Dermis microvascular lymphatic vessel endothelial cell (primary cell): ENCODE measurements around the gene CRABP2. TPM values are rescaled to one million over a fixed set of nuclear protein-coding genes. Genes with fewer than 3 reads are reported as not detected.

Experiments
- DNase-seq, 2 donors: peaks; one replicate each; pipeline versions ENCODE4 v3.0.0 to v3.0.0-alpha.2; 2010; ENCODE audit warnings: low read depth in 2 of 2
- total RNA-seq: library from RNA; depleted of rRNA; stranded (reverse); fragments of >200 nt; gene quantifications from 2 replicates; pipeline ENCODE4 v1.2.1, GENCODE V29; 2014

CRABP2 gene
- total RNA-seq, 1 donor from 2014 or later, result not detected

DNA sequence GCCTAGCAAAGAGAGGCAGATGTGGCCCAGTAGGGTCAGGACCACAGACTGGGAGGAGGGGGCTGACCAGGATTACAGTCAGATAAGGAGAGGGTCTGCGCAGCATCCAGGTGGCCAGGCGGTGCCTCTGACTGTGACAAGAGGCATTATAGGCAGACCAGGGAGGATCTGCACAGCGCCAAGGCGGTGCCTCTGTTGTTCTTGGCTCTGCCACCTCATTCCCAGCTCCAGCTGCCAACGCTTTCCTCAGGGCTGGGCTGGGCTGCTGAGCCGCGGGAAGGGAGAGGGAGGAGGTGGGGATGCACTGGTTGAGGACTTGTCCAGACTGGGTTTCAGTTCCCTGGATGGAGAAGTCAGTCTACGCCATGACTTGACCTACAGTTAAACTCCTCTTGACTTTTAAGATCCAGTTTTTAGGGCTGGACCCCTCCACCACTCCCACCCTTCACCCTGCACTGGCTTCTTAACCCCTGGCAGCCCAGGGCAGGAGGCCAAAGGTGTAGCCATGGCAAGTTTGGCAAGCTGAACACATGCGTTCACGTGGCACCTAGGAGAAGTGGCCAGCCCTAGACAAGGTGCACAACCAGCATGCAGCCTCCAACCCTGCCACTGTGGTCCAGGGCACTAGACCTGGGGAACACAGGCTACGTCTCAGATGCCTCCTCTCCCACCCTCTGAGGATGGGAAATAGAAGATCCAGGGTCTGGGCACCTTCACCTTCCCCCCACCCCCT, 4.5 kb upstream of the CRABP2 start:
- DNase-seq, result peak in 1 of 2 donors; percentile 38

DNA sequence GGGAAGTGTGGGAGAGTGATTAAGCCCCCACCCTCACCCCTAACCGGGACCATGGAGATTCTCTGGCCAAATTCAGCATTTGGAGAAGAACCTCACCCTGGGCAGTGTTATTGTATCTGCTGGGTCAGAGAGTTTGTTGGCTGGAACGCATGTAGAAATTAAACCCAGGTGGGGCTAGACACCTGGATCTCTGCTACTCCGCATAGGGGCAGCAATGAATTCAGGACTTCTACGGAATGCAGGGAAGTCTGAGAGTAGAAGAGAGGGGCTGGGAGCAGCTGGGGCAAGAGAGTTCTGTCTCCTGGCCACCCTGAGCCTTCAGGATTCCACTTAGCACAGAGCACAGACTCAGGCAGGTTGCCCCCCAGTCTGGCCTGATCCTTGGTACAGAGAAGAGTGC, 3.6 kb upstream of the CRABP2 start:
- no peak for DNase-seq

DNA sequence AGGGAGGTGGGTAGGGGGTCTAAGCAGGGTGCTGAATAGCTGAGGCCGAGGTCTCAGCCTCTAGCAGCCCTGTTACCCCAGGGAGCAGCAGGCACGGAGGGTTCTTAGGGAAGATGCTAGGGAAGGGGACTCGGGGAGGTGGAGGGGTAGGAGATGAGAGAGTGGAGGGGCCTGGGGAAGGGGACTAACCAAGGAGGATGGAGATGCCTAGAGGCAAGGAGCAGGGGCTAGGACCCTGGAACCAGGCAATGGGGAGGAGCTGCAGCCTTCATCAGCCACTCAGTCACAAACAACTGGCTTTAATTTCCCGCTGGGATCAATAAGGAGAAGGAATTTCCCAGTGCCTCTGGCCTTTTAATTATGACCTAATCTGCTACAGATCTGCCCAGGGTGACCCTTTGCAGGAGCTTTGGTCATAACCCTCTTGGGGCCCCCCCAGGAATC, 2.9 kb upstream of the CRABP2 start:
- DNase-seq, result no peak

DNA sequence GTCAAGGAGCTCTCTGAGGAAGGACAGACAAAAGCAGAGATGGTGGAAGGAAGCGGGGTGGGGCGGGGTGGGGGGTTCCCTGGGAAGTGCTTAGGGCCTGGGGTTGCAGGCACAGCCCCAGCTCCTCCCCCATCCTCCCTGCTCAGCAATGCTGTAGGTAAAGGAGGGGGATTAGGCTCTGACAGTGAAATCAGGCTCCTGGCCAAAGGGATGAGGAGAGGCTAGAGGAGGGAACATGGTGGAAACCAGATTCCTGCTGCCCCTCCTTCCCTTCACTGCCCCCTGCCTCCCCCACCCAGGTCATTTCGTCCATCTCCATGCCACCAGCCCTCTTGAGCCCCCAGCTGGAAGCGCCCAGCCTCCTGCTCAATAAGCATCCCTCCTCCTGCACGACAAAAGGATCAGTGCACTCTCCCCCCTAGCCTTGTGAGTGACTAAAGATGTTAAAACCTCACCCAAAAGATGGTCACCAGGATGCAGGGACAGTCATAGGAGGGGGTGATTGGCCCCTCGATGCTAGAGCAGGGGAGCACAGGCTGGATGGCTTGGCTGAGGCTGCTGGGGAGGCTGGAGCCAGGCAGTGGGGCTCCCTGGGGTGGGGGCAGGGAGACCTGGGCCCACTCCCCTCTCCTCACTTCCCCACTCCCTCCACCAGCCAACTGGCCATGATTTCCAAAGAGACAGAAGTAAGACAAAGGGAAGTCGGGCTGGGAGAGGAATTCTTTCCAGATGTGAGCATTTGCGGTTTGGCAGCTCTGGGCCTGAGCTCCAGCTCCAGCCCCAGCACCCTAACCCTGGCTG, 2.2 kb upstream of the CRABP2 start:
- DNase-seq, result no peak

- DNase-seq, result no peak
Measured at GRCh38 chr1:156706657-156707416, 1.5 kb upstream of the CRABP2 start.

DNA sequence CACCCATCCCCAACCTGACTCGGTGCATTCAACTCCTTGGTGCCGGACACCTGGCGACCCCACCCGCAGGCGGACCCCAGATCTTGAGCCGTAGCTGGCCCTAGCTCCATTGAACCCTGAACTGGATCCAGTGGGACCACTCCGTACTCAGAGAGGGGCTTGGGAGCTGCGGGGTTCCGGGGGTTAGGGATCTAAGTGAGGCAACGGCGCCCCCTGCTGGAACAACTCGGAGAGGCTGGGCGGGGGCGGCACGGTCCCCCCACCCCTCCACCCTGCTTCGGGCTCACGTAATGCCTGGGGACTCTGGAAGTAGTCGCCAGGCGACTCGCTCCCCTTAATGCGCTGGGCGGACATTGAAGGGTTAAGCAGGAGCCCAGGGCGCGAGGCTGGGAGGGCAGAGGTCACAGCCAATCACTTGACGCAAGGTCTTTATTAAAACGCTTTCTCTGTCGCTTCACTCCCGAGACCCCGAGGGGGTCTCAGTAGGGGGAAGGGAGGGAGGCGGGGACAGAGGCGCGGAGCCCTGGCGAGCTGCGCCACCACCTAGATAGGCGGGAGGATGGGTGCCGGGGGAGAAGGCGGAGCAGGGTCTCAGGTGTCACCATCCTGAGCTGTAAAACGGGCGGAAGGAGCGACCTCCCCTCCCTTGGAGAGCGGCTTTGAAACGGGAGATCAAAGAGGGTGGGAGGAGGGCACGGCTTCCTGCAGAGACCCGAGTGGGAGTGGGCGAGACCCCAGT, 704 bp upstream of the CRABP2 start:
- DNase-seq, result peak in 1 of 2 donors; percentile 53

- DNase-seq, result peak in 1 of 2 donors; percentile 75
Measured at GRCh38 chr1:156704930-156705320, 458 bp downstream of the CRABP2 start.

DNA sequence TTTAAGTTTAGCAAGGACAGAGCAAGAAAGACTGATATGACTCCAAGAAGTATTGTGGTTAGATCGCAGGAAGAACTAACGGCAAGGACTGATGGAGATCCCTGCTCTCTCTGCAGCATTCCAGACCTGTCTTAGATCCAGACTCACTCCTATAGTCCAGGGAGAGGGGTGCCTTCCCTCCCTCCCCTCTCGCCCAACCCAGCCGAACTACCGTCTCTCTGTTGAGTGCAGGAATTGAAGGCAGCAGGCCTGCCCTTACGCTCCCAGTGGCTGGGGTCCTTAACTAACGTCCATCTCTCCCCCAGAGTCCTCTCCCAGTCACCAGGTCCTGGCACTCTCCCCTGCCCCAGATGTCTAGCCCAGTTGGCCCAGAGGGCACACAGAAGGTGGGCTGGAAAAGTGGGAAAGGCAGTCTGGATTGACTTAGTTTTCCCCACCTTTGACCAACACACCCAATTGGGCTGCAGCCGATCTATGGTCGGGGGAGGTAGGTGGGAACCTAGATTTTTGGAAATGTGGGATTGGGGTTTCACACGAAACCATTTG, 1.1 kb downstream of the CRABP2 start:
- no peak for DNase-seq

GRCh38 chr1:156703741-156704140, 1.6 kb downstream of the CRABP2 start:
- no peak for DNase-seq

- no peak for DNase-seq
Measured at GRCh38 chr1:156703336-156703735, 2.0 kb downstream of the CRABP2 start.

- no peak for DNase-seq
Measured at GRCh38 chr1:156700736-156701531, 4.4 kb downstream of the CRABP2 start.

DNA sequence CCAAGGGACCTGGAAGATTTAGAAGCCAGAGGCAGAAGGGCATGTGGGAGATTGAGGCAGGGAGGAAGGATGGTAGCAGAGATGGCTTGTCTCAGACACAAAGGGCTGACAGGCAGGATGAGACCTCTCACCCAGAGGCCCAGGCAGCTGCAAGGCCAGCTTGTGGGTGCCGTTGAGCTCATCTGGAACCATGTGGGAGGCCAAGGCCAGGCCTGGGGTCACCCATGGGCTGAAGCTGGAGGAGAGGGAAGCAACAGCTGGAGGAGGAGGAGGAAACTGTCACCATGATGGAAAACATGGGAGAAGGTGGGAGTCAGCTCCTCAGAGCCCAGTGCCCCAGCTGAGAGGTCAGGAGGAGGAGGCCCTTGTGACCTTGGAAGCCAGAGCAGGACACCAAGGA, 6.4 kb downstream of the CRABP2 start:
- DNase-seq, result no peak

DNA sequence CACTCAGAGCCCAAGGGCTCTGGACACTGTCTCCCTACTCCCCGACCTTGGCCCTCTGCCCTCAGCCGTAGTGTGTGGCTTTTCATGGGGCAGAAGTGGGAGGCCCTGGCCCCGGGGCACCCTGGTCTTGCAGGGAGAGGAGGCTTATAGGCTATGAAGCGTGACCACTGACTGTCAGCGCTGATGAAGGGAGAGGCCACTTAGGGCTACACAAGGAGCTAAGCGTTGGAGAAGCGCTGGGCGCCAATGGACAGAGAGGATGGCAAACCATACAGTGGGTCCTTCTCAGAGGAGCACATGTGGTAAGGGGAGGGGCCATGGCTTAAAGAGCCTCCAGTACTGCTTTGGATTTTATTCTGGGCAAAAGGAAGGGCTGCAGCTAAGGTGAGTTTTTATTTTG, 7.9 kb downstream of the CRABP2 start:
- no peak for DNase-seq

DNA sequence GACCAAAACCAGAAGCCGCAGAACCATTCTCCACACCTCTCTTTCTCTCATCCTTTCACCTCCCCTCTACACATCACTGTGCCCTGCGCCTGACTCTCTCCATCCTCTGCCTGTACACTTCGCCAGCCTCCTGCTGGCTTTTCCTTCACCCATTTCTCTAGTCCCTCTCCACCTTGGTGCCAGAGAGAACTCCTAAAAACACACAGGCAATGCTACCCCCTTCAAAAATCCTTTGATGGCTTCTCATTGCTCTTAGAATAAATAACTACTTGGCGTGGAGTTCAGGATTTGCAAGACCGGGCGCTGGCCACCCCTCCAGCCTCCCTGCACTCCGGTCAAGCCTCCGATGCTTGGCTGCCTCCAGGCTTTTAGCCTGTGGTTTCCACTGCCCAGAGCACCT, 8.6 kb downstream of the CRABP2 start:
- no peak for DNase-seq

- DNase-seq, result no peak
Measured at GRCh38 chr1:156694690-156694962, 10.8 kb downstream of the CRABP2 start.

GRCh38 chr1:156693848-156694689, 11.3 kb downstream of the CRABP2 start:
- DNase-seq, result no peak

GRCh38 chr1:156692925-156693847, 12.2 kb downstream of the CRABP2 start:
- no peak for DNase-seq

- DNase-seq, result no peak
Measured at GRCh38 chr1:156692441-156692924, 12.9 kb downstream of the CRABP2 start.
